IPS-NIHi7 (cell line): Measurements from ENCODE around the gene UBAC1.
"Not testable (repeated sequence)": the region's sequence is repeated elsewhere in the genome, so short reads cannot be mapped to it uniquely, and the experiment has no call there.

Experiments
- DNase-seq: peaks from one replicate; pipeline ENCODE4 v3.0.0; 2012; ENCODE audit warnings: mixed read lengths; ENCODE audit errors: extremely low spot score

UBAC1 gene

GRCh38 chr9:135901826-135902225 is 59.3 kb downstream of the UBAC1 start:
- DNase-seq = no peak

- DNase-seq = no peak
These were observed 60.0 kb downstream of the UBAC1 start for GRCh38 chr9:135901031-135901758.

- no peak for DNase-seq
These were observed 62.4 kb downstream of the UBAC1 start for GRCh38 chr9:135898634-135899407.

DNA sequence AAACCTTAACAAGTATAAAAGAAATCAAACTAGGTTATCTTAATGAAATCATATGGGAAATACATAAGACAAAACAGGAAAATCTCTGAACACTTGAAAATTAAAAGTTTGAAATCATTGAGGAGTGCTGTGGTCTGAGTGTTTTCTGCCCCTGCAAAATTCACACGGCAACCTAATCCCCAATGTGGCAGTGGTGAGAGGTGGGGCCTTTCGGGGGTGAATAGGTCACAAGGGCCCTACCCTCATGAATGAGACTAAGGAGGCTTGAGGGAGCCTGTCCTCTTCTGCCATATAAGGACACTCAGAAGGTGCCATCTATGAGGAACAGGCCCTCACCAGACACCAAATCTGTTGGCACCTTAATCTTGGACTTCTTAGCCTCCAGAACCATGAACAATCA is 64.5 kb downstream of the UBAC1 start:
- no peak for DNase-seq

DNA sequence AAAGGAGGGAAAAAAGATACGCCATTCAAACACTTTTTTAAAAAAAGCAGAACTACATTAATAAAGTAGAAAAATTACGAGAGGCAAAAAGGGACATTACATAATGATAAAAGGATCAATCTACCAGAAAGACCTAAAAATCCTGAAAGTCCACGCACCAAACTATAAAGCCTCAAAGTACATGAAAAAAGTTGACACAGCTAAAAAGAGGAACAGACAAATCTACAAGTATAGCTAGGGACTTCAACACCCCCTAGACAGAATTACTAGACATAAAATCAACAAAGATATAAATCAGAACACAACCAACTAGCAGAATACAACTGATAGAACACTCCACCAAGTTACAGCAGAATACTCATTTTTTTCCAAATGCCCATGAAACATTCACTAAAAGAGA is 65.0 kb downstream of the UBAC1 start:
- no peak for DNase-seq

GRCh38 chr9:135895202-135895848 is 65.8 kb downstream of the UBAC1 start:
- no peak for DNase-seq

- DNase-seq = no peak
These were observed 68.1 kb downstream of the UBAC1 start for GRCh38 chr9:135893104-135893503.

GRCh38 chr9:135892327-135892726 is 68.8 kb downstream of the UBAC1 start:
- DNase-seq = not testable (repeated sequence)

DNA sequence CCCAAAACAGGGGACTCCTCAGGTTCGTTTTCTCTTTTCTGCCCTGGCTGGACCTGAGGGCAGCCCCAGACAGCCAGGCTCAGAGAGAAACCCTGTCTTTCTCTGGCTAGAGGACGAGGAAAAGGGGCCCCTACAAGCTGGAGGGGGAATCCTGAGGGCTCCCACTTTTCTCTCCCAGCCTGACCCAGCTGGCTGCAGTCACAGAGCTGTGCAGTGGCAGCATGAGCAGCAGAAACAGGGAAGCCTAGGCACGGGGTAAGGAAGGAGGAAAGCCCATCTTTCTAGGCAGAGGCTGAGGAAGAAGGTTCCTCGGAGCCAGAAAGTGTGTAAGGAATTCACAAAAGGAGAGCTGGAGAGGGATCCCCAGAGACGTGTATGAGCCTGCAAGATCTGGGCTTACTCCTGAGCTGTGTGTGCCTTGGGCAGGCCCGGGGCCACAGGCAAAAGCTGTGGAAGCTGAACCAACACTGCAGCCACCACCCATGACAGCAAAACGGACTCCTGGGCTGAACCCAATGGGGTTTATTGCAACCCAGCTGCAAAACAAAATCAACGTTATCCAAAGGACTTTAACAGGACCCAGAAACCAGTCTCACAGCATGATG is 70.0 kb downstream of the UBAC1 start:
- no peak for DNase-seq

DNA sequence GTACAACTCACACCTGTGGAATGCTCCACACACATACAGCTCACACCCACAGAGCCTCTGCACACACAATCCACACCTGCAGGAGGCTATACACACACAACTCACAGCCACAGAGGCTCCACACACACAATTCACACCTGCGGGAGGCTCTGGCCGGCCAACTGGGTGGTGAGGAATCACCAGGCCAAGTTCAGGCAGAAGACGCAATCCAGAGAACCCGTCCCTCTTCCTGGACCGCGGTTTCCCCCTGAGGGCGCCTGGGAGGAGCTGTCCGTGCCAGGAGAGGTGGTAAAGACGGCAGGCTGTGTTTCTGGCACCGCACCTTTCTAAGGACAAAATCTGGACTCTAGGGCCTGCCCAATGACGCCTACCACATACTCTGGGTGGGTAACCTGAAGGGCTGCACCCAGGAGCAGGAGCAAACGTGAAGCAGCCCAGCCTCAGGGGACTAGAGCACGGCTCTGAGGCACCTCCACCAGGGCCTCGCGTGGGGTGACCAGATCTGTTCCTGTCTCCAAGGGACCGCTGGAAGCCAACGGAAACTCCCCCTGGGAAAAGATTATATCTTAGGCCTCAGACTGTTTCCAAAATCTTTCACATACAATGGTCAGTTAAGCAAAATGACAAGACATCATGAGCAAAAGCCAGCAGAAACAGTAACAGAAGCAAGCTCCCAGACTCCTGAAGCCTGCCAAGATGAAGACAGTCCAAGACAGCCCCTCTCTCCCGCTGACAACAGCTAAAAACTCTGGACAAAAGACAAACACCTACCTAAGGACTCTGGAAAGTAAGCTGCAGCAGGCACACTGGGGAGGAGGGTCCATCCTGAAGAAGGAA is 70.8 kb downstream of the UBAC1 start:
- DNase-seq = no peak

- DNase-seq = no peak
These were observed 71.5 kb downstream of the UBAC1 start for GRCh38 chr9:135889564-135890189.

DNA sequence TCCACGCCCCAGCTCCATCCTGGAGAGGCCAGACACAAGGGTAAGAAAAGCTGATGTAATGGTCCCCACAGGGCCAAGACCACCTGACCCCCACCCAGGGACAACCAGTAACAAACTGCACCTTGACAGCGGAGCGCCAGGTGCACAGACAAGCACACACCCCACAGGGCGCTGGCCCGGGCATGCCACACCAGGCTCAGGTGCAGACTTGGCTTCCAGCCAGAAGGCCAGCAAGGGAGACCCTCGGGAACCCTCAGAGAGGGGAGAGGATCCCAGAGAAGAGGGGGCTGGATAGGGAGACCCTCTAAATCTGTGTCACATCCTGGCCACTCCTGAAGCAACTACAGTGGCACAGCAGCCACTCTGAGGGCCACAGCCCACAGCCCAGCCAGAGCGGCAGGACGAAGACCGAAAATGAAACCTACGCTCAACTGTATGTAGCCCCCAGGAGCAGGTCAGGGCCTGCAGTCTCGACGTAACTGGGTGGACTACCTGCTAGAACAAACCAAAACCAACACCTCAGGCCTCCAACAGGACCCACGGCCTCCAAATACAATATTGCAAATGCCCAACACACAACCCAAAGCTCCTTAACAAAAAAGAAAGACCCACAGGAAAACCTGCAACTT is 72.3 kb downstream of the UBAC1 start:
- DNase-seq = no peak

DNA sequence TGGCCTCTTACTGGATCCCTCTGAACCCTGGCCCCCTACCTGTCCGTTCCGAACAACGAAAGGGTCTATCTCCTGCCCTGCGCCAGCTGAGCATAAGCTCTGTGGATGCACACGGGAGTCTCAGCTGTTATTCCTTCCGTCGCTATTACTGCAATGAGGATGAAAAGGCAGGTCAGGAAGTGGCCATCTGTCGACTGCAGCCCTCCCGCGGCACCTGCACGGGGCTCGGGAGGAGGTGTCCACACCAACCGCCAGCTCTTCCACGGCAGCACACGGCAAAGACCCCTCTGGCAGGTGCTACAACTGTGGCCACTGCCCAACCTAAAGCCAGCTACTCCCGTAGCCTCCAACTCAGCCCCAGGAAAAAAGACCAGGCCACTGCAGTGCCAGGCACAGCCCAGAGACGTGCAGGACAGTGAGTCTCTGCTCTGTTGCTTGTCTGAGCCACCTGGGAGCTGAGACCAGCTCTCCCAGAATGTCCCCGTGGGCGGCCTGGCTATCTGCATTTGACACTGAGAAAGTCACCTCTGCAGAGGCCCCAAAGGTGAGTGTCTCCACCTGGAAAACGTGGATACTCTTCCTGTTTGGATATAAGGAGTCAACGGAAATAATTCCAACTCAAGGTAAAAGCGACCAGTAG is 72.9 kb downstream of the UBAC1 start:
- DNase-seq = no peak

DNA sequence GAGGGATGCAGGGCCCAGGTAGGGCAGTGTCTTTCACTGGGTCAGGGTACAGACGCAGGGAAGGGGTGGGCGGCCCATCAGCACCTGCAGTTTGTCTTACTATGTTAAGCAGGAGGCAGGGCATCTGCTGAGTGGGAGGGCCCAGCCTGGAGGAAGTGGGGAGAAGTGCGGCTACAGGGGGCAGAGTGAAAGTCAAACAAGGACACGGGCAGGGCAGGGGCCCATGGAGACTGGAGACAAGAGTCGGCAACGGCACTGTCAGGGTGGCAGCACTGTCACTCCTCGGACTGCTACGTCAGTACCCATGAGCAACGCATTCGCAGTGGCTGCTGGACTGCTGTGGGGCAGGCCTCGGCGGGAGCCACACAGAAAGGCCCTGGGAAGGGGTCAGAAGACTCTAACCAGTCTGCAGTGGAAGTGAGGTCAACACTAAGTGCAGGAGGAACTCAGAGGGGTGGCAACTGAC is 73.6 kb downstream of the UBAC1 start:
- DNase-seq = peak; percentile 62

DNA sequence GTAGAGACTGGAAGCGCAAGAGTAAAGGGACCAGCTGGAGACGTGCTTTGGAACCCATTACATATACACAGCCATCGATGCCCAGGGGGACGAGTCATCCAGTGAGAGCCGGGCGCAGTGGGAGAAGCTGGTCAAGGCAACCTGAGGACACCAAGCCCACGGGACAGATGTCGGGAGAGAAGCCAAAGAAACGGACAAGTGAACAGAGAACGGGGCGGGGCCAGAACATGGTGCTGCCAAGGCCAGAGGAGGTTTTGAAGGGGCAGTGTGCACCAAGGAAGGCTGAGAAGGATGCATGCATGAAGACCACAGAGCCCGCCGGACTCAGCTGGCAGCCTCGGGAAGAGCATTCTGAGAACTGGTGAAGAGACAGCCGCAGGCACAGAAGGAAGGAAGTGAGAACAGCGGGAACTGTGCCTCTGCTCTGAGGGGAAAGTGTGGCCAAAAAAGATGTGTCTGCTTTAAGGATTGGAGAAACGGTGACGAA is 74.1 kb downstream of the UBAC1 start:
- DNase-seq = no peak

DNA sequence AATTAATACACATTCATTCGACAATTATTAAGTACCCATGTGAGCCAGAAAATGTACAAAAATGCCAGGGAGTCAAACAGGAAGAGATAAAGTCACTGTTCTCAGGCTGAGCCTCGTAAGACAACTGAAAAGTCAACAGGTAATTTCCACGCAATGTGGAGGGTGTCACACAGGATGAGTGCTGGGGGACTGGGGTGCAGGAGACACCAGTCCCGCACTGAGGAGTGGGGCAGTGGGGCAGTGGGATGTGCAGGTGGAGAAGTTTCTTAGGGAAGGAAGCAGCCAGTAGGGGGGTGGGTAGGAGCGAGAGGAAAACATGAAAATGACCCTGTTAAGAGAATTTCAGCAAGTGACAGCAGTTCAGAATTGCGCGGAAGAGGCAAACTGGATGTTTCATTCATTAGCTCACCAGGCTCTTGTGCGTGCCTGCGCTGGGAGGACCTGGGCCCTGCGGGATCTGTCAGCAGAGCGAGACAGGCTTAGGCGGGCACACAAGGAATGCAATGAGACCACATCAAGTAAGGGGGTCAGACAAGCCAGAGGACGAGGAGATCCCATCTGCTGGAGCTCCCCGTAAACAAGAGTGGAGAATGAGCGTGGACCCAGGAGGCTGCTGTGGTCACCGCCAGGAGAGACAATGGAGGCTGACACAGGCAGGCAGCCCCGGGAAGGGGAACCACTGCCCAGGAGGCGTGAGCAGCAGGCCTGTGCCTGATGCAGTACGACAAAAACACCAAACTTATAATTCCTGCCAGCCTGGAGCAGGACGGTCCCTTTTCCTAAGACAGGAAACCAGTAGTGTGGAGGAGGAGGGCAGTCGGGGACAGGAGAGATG is 74.8 kb downstream of the UBAC1 start:
- no peak for DNase-seq

DNA sequence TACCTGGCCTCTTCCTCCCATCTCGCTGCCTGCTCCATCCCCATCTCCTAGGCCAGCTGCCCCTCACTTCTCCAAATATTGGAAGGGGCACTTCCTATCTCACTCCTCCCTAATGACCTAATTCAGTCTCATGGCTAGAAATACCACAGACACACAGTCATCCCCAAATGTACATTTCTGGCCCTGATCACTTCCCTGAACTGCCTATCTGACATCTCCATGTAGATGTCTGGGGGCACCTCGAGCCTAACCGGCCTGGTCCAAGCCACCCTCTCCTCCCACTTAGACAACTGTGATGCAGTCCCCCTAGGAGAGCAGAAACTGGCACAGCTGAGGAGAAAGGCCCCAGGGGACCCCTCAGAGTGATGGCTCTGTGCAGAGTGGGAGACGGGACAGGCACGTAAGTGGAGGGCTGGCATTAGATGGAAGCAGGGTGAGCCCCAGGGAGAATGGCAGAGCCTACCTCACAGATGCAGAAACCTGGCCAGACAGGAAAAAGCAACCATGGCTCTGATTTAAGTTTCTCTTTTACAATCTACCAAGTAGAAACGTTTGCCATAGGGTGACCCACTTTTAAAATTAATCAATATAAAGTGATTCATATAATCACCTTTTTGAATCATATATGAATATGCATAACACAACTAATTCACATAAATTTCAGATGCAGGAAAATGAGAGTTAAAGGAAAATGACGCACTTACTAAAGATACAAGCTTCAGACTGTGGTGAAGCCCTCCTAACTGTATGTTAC is 75.9 kb downstream of the UBAC1 start:
- no peak for DNase-seq
